ENCODE measurements around the gene ATF7. TPM values are rescaled to one million over a fixed set of nuclear protein-coding genes. Genes with fewer than 3 reads are reported as not detected.
"Not testable (repeated sequence)": the region's sequence is repeated elsewhere in the genome, so short reads cannot be mapped to it uniquely, and the experiment has no call there.

The ATF7 gene
- total RNA-seq, 1 donor from 2014 or later = 25.9 TPM

- intact Hi-C loops (cut with micrococcal nuclease); H3K4me3 Mint-ChIP-seq; H3K27me3 Mint-ChIP-seq (ENCODE audit: insufficient read depth); H3K4me1 Mint-ChIP-seq (ENCODE audit: low read depth); H3K9me3 Mint-ChIP-seq; DNase-seq (ENCODE audit: low spot score); H3K27ac Mint-ChIP-seq: not testable (repeated sequence)
- peaks cover 11% of the 10 kb centered on the region for H3K36me3 Mint-ChIP-seq (ENCODE audit: low read depth)
Observed at GRCh38 chr12:53550131-53550530, 76.1 kb downstream of the ATF7 start.

- intact Hi-C loops (cut with micrococcal nuclease); H3K27me3 Mint-ChIP-seq (ENCODE audit: insufficient read depth); H3K4me3 Mint-ChIP-seq: not testable (repeated sequence)
Observed at GRCh38 chr12:53548354-53548753, 77.8 kb downstream of the ATF7 start.

GRCh38 chr12:53543539-53543938 lies 82.6 kb downstream of the ATF7 start:
- no peaks in the 10 kb centered on the region for H3K27me3 Mint-ChIP-seq (ENCODE audit: insufficient read depth)
- intact Hi-C loops (cut with micrococcal nuclease) = loop anchor here (1.0 to 5.0 kb wide), 5 partner anchors 17 to 203 kb away; partner anchors contain the start of genes ATF7 and ATP5MC2
- H3K36me3 Mint-ChIP-seq (ENCODE audit: low read depth) = peaks cover 12% of the 10 kb centered on the region
- no peaks in the 10 kb centered on the region for H3K9me3 Mint-ChIP-seq
- H3K27ac Mint-ChIP-seq = peak overlapping the region; percentile 75
- H3K4me3 Mint-ChIP-seq = no peak overlapping the region
- peak; percentile 38 for DNase-seq (ENCODE audit: low spot score)
- peaks cover 13% of the 10 kb centered on the region for H3K4me1 Mint-ChIP-seq (ENCODE audit: low read depth)

More at GRCh38 chr12:53548354-53548753, 77.8 kb downstream of the ATF7 start:
- not testable (repeated sequence) for H3K27ac Mint-ChIP-seq; H3K9me3 Mint-ChIP-seq; DNase-seq (ENCODE audit: low spot score)
- Mint-ChIP-seq H3K4me1 (ENCODE audit: low read depth) (peaks cover 17% of the 10 kb centered on the region), H3K36me3 (ENCODE audit: low read depth) (peaks cover 14% of the 10 kb centered on the region)

GRCh38 chr12:53539526-53539925 lies 86.7 kb downstream of the ATF7 start:
- Mint-ChIP-seq H3K4me1 (ENCODE audit: low read depth) (peaks cover 13% of the 10 kb centered on the region), H3K9me3 (no peaks in the 10 kb centered on the region), H3K27ac (no peak overlapping the region), H3K4me3 (no peak overlapping the region), H3K27me3 (ENCODE audit: insufficient read depth) (no peaks in the 10 kb centered on the region), H3K36me3 (ENCODE audit: low read depth) (peaks cover 17% of the 10 kb centered on the region)
- intact Hi-C loops (cut with micrococcal nuclease) = no loop called here
- DNase-seq (ENCODE audit: low spot score) = no peak

- no peak overlapping the region for H3K4me3 Mint-ChIP-seq
- no peaks in the 10 kb centered on the region for H3K9me3 Mint-ChIP-seq
- DNase-seq (ENCODE audit: low spot score) = no peak
- peaks cover 1% of the 10 kb centered on the region for H3K4me1 Mint-ChIP-seq (ENCODE audit: low read depth)
- H3K27ac Mint-ChIP-seq = no peak overlapping the region
- no peaks in the 10 kb centered on the region for H3K27me3 Mint-ChIP-seq (ENCODE audit: insufficient read depth)
- H3K36me3 Mint-ChIP-seq (ENCODE audit: low read depth) = peaks cover 21% of the 10 kb centered on the region
- intact Hi-C loops (cut with micrococcal nuclease) = no loop called here
Observed at GRCh38 chr12:53538209-53538689, 87.9 kb downstream of the ATF7 start.

- Mint-ChIP-seq H3K4me3 (no peak overlapping the region), H3K36me3 (ENCODE audit: low read depth) (peaks cover 25% of the 10 kb centered on the region), H3K27ac (no peak overlapping the region), H3K27me3 (ENCODE audit: insufficient read depth) (no peaks in the 10 kb centered on the region), H3K4me1 (ENCODE audit: low read depth) (no peaks in the 10 kb centered on the region), H3K9me3 (no peaks in the 10 kb centered on the region)
- intact Hi-C loops (cut with micrococcal nuclease) = no loop called here
- no peak for DNase-seq (ENCODE audit: low spot score)
Observed at GRCh38 chr12:53536962-53537361, 89.2 kb downstream of the ATF7 start.

- intact Hi-C loops (cut with micrococcal nuclease) = no loop called here
- H3K9me3 Mint-ChIP-seq = no peaks in the 10 kb centered on the region
- no peak overlapping the region for H3K4me3 Mint-ChIP-seq
- H3K27ac Mint-ChIP-seq = no peak overlapping the region
- H3K4me1 Mint-ChIP-seq (ENCODE audit: low read depth) = no peaks in the 10 kb centered on the region
- no peaks in the 10 kb centered on the region for H3K27me3 Mint-ChIP-seq (ENCODE audit: insufficient read depth)
- peaks cover 29% of the 10 kb centered on the region for H3K36me3 Mint-ChIP-seq (ENCODE audit: low read depth)
- no peak for DNase-seq (ENCODE audit: low spot score)
Observed at GRCh38 chr12:53533471-53533870, 92.7 kb downstream of the ATF7 start.

- no peak overlapping the region for H3K27ac Mint-ChIP-seq
- peaks cover 29% of the 10 kb centered on the region for H3K36me3 Mint-ChIP-seq (ENCODE audit: low read depth)
- no peaks in the 10 kb centered on the region for H3K4me1 Mint-ChIP-seq (ENCODE audit: low read depth)
- no peaks in the 10 kb centered on the region for H3K9me3 Mint-ChIP-seq
- intact Hi-C loops (cut with micrococcal nuclease) = no loop called here
- H3K27me3 Mint-ChIP-seq (ENCODE audit: insufficient read depth) = no peaks in the 10 kb centered on the region
- H3K4me3 Mint-ChIP-seq = no peak overlapping the region
- no peak for DNase-seq (ENCODE audit: low spot score)
Observed at GRCh38 chr12:53532524-53533445, 93.4 kb downstream of the ATF7 start.

GRCh38 chr12:53532021-53532420 lies 94.2 kb downstream of the ATF7 start:
- Mint-ChIP-seq H3K27ac (no peak overlapping the region), H3K4me1 (ENCODE audit: low read depth) (no peaks in the 10 kb centered on the region), H3K27me3 (ENCODE audit: insufficient read depth) (no peaks in the 10 kb centered on the region), H3K4me3 (no peak overlapping the region), H3K36me3 (ENCODE audit: low read depth) (peaks cover 29% of the 10 kb centered on the region), H3K9me3 (no peaks in the 10 kb centered on the region)
- intact Hi-C loops (cut with micrococcal nuclease) = no loop called here
- DNase-seq (ENCODE audit: low spot score) = no peak

GRCh38 chr12:53530920-53531319 lies 95.3 kb downstream of the ATF7 start:
- Mint-ChIP-seq H3K4me3 (no peak overlapping the region), H3K27me3 (ENCODE audit: insufficient read depth) (no peaks in the 10 kb centered on the region), H3K27ac (no peak overlapping the region), H3K9me3 (no peaks in the 10 kb centered on the region), H3K4me1 (ENCODE audit: low read depth) (no peaks in the 10 kb centered on the region), H3K36me3 (ENCODE audit: low read depth) (peaks cover 29% of the 10 kb centered on the region)
- intact Hi-C loops (cut with micrococcal nuclease) = no loop called here
- no peak for DNase-seq (ENCODE audit: low spot score)

- H3K9me3 Mint-ChIP-seq = no peaks in the 10 kb centered on the region
- DNase-seq (ENCODE audit: low spot score) = no peak
- peaks cover 28% of the 10 kb centered on the region for H3K36me3 Mint-ChIP-seq (ENCODE audit: low read depth)
- H3K27me3 Mint-ChIP-seq (ENCODE audit: insufficient read depth) = no peaks in the 10 kb centered on the region
- intact Hi-C loops (cut with micrococcal nuclease) = no loop called here
- H3K27ac Mint-ChIP-seq = no peak overlapping the region
- no peak overlapping the region for H3K4me3 Mint-ChIP-seq
- no peaks in the 10 kb centered on the region for H3K4me1 Mint-ChIP-seq (ENCODE audit: low read depth)
Observed at GRCh38 chr12:53530061-53530460, 96.1 kb downstream of the ATF7 start.

GRCh38 chr12:53524476-53524875 lies 101.7 kb downstream of the ATF7 start:
- Mint-ChIP-seq H3K27ac (no peak overlapping the region), H3K36me3 (ENCODE audit: low read depth) (peaks cover 16% of the 10 kb centered on the region), H3K4me3 (no peak overlapping the region), H3K27me3 (ENCODE audit: insufficient read depth) (no peaks in the 10 kb centered on the region), H3K9me3 (no peaks in the 10 kb centered on the region), H3K4me1 (ENCODE audit: low read depth) (no peaks in the 10 kb centered on the region)
- intact Hi-C loops (cut with micrococcal nuclease) = no loop called here
- no peak for DNase-seq (ENCODE audit: low spot score)

GRCh38 chr12:53523131-53523530 lies 103.1 kb downstream of the ATF7 start:
- Mint-ChIP-seq H3K27me3 (ENCODE audit: insufficient read depth) (no peaks in the 10 kb centered on the region), H3K9me3 (no peaks in the 10 kb centered on the region), H3K27ac (no peak overlapping the region), H3K4me3 (no peak overlapping the region), H3K36me3 (ENCODE audit: low read depth) (peaks cover 16% of the 10 kb centered on the region), H3K4me1 (ENCODE audit: low read depth) (no peaks in the 10 kb centered on the region)
- intact Hi-C loops (cut with micrococcal nuclease) = no loop called here
- DNase-seq (ENCODE audit: low spot score) = no peak

Measured in activated T-helper 1 cell treated with anti-CD3 and anti-CD28 coated beads, Interleukin-12 subunit alpha, Interleukin-12 subunit beta, Interleukin-2, Interleukin-4 antibody, amounts not matched to agents 30 ng/mL and 10 ng/mL and 1 ng/mL, durations not matched to agents 14 hours and 24 hours and 36 hours (primary cell).